ENCODE measurements around the gene INTS11.

Gene INTS11

DNA sequence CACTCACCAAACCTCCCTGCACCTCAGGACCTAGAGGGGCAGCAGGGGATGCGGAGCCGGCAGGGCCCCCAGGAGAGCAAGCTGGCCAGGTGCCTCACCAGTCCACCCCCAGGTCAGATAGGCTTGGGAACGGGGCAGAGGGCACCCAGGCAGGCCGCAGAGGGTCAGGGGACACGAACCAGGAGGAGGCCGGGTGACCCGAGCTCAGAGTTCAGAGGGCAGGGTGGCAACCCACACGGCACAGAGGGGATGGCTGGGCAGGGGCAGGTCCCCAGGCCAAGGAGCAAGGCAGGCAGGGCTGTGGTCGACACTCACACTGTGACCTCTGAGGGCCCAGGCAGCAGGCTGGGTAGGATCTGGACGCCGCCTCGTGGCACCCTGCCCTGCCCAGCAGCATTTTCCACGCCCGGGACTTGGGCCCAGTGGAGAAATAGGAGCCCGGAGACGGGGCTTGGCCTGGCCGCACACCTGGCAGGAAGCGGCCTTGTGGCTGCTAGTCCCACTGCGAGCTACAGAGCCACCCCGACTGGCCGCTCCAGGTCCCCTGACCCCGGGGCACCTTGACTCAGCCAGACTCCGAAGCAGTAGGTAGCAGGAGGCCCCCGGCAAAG is 19.5 kb upstream of the INTS11 start:
- no peak for DNase-seq

DNA sequence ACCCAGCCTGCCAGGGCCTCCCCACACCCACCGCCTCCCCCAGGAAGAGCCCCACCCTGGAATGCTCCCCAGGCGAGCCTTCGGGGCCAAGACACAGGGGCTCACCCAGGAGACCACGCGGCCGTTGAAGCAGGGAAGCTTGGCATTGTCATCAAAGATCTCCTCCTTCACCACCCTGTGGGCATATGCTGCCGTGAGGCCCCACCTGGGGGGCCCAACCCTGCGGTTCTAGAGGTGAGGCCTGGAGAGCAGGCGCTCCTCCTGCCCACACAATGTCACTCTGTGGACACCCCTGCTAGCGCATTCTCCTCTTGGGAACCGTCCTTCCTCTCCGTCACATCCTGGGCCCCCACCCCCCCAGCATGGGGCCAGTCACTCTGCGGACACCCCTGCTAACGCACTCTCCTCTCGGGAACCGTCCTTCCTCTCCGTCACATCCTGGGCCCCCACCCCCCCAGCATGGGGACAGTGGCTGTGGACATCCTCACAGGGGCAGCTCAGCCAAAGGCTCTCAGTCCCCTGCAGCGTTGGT is 18.2 kb upstream of the INTS11 start:
- DNase-seq: no peak

DNA sequence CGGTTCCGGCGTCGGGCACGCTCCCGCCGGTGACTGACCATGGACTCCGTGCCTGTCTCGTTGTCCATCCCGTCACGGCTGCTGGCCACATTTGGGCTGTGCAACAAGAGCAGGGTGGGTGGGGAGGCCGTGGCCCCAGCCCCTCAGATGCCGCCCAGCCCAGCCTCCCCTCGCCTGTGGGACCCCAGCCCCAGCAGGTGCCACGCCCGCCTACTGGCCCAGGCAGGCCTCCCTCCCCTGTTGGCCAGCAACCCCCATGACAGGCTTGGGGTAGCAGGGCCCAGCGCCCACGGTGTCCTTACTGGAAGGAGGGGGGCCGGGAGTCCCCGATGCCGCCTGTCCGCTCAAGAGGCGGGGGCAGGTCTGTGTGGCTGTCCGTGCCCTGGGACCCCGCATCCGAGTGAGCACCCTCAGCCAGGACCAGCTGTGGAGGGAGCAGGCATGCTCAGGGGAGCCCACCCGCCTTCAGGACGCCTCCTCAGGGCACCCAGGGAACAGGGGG is 17.7 kb upstream of the INTS11 start:
- no peak for DNase-seq

- DNase-seq: no peak
Observed at GRCh38 chr1:1341549-1342021, 17.1 kb upstream of the INTS11 start.

DNA sequence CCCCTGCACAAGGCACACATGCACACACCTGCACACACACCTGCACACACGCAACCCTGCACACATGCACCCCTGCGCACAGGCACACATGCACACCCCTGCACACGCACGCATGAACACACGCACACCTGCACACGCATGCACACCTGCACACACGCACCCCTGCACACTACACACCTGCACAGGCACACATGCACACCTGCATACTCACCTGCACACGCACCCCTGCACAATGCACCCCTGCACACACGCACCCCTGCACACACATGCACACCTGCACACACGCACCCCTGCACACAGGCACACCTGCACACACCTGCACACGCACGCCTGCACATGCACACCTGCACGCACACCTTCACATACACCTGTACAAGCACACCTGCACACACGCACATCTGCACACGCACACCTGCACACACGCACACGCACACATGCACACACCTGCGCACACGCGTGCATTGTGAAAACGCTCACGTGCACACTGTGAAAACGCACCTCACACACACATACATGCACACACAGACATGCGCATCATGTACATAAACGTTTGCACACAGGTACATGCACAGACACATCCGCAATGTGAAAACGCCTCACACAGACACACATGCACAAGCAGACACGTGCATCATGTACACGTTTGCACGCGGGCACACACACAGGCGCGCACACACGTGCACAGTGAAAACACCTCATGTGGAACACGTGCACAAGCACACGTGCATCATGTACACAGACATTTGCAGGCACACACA is 16.5 kb upstream of the INTS11 start:
- no peak for DNase-seq

DNA sequence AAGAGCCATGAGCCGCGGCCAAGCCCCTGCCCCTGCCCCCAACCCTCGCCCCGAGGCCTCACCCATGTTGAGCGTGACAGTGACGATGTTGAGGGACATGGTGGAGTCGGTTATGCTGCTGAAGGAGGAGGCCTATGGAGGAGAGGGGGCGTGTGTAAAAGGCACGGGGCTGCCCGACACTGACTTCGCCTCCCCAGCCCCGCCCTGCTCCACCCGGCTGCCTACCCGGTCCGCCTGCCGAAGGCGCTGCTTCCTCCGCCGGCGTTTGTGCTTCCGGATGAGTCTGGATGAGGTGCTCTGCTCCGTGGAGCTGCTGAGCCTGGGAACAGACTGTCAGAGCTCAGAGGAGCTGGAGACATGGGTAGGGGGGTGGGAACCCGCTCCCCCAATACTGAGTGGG is 15.7 kb upstream of the INTS11 start:
- DNase-seq: no peak

DNA sequence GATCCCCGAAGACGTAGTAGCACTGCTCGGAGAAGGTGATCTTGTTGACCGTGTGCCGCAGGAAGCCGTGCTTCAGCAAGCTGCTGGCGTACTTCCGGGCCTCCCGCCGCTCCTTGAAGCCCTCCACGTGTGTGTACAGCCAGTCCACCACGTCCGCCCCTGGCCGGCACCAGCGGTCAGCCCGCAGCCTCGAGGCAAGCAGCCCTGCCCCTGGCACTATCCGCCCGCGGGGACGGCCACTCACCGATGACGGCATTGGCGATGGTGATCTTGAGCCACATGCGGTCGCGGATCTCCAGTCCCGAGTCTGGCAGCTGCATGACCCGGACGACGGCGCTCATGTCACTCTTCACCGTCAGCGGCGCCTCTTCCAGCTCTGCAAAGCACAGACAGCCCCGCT is 13.8 kb upstream of the INTS11 start:
- DNase-seq: no peak

DNA sequence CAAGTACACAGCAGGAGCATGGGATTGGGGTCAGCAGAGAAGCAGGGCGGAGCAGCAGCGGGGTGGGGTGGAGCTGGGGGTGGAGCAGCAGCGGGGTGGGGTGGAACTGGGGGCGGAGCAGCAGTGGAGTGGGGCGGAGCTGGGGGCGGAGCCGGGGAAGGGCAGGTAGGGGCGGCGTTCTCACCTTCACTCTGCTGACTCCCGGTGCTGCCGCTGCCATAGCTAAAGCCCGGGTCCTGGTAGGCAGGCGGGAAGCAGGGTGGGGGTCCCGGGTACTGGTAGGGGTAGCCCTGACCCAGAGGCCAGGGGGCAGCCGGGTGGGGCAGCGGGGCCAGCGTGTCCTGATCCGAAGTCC is 13.3 kb upstream of the INTS11 start:
- peak in 1 of 4 experiments; percentile 27 for DNase-seq

- no peak for DNase-seq
Observed at GRCh38 chr1:1336931-1337792, 12.7 kb upstream of the INTS11 start.

DNA sequence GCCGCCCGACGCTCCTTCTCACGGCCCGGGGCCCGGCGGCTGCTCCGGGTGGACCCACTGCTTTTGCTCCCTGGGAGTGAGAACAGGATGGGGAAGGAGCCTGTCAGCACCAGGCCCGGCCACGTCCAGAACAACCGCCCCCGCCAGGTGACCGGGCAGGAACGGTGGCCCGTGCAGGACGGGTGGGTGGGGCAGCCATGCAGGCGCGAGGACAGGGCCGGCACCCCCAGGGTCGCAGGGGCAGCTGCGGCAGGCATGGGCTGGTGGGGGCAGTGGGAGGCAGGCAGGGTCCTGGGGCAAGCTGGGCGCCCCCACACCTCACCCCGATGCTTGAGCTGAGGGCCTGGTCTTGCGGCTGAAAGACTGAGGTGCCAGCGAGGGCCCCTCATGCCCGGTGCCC is 12.0 kb upstream of the INTS11 start:
- no peak for DNase-seq

- DNase-seq: no peak
Observed at GRCh38 chr1:1335792-1336248, 11.4 kb upstream of the INTS11 start.

DNA sequence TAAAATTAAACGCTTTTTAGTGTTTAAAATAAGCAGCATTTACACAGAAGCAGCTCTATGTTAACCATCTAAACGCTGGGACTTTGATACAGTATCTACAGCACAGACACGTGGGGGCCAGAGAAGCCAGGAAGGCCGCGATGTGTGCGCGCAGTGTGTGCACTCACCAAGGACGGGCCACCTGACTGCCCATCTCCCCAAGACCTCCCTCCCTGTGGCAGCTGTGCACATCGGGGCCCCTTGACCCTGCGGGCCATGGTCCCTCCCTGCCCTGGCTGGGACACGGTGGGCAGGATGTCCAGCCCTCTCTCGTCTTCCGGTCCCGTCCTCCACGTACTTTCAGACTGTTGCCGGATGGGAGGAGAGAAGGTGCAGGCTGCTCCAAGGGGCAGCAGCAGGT is 10.8 kb upstream of the INTS11 start:
- DNase-seq: no peak

- no peak for DNase-seq
Observed at GRCh38 chr1:1334835-1335234, 10.4 kb upstream of the INTS11 start.

DNA sequence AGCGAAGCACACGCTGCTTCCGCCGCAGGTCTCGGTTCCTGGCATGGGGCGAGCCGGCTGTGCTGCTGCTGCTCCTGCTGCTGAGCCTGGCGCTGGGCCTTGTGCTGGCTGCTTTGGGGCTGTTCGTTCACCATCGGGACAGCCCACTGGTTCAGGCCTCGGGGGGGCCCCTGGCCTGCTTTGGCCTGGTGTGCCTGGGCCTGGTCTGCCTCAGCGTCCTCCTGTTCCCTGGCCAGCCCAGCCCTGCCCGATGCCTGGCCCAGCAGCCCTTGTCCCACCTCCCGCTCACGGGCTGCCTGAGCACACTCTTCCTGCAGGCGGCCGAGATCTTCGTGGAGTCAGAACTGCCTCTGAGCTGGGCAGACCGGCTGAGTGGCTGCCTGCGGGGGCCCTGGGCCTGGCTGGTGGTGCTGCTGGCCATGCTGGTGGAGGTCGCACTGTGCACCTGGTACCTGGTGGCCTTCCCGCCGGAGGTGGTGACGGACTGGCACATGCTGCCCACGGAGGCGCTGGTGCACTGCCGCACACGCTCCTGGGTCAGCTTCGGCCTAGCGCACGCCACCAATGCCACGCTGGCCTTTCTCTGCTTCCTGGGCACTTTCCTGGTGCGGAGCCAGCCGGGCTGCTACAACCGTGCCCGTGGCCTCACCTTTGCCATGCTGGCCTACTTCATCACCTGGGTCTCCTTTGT is 9.2 kb upstream of the INTS11 start:
- no peak for DNase-seq

- DNase-seq: no peak
Observed at GRCh38 chr1:1332774-1333480, 8.5 kb upstream of the INTS11 start.

DNA sequence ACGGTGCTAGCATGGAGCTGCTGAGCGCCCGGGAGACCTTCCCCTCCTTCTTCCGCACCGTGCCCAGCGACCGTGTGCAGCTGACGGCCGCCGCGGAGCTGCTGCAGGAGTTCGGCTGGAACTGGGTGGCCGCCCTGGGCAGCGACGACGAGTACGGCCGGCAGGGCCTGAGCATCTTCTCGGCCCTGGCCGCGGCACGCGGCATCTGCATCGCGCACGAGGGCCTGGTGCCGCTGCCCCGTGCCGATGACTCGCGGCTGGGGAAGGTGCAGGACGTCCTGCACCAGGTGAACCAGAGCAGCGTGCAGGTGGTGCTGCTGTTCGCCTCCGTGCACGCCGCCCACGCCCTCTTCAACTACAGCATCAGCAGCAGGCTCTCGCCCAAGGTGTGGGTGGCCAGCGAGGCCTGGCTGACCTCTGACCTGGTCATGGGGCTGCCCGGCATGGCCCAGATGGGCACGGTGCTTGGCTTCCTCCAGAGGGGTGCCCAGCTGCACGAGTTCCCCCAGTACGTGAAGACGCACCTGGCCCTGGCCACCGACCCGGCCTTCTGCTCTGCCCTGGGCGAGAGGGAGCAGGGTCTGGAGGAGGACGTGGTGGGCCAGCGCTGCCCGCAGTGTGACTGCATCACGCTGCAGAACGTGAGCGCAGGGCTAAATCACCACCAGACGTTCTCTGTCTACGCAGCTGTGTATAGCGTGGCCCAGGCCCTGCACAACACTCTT is 7.7 kb upstream of the INTS11 start:
- DNase-seq: no peak

- no peak for DNase-seq
Observed at GRCh38 chr1:1331068-1331965, 6.9 kb upstream of the INTS11 start, which contains the start of gene TAS1R3. TAS1R3 (plus strand) TSS chr1:1331280; CDS start chr1:1331346, 66 bp downstream.

GRCh38 chr1:1330366-1331067 is 6.1 kb upstream of the INTS11 start:
- DNase-seq: no peak

All from suppressor macrophage (primary cell).